Sigmoid colon (tissue), 7 donors: ENCODE data around the gene RNF126. TPM values are rescaled to one million over a fixed set of nuclear protein-coding genes. Genes with fewer than 3 reads are reported as not detected.
"Not testable (repeated sequence)": the region's sequence is repeated elsewhere in the genome, so short reads cannot be mapped to it uniquely, and the experiment has no call there.

ENCODE experiments used
- DNase-seq: peaks from one replicate; pipeline ENCODE4 v3.0.0-alpha.2; 2019
- H3K27ac ChIP-seq, 4 donors: fragments of 200-600 bp; sonication (generic); one replicate each; pipeline ENCODE4 v1.5.1; 2016 to 2019; ENCODE audit warnings: mild to moderate bottlenecking in 1 of 4
- H3K27me3 ChIP-seq, 3 donors: fragments of 200-600 bp; sonication (generic); one replicate each; pipeline ENCODE4 v1.5.1; 2019; ENCODE audit warnings: mild to moderate bottlenecking in 1 of 3
- H3K36me3 ChIP-seq, 4 donors: fragments of 200-600 bp; sonication (generic); one replicate each; pipeline ENCODE4 v1.5.1; 2016 to 2019
- H3K4me1 ChIP-seq, 4 donors: fragments of 200-600 bp; sonication (generic); one replicate each; pipeline ENCODE4 v1.5.1; 2017 to 2019
- H3K4me3 ChIP-seq, 4 donors: fragments of 200-600 bp; sonication (generic); one replicate each; pipeline ENCODE4 v1.5.1; 2017 to 2019; ENCODE audit warnings: mild to moderate bottlenecking in 2 of 4, moderate library complexity in 1 of 4
- H3K9me3 ChIP-seq, 4 donors: fragments of 200-600 bp in 3 of 4; sonication (generic) in 3 of 4; one replicate each; pipeline versions ENCODE4 v1.5.1 to v1.6.1; 2013 to 2019
- EP300 ChIP-seq, 4 donors: sonication (generic); formaldehyde crosslinking; IDR thresholded peaks; one replicate each; pipeline ENCODE4 v1.6.1; 2017; ENCODE audit warnings: antibody characterized with exemption in 4 of 4
- POLR2A ChIP-seq, 2 donors: fragments of 450-650 bp; IDR thresholded peaks; one replicate each; pipeline ENCODE4 v1.6.1; 2016; ENCODE audit warnings: antibody characterized with exemption in 2 of 2, mild to moderate bottlenecking in 2 of 2, moderate library complexity in 2 of 2
- POLR2AphosphoS5 ChIP-seq, 4 donors: sonication (generic); formaldehyde crosslinking; IDR thresholded peaks; one replicate each; pipeline ENCODE4 v1.6.1; 2017; ENCODE audit warnings: antibody characterized with exemption in 4 of 4
- WGBS, 2 donors: extraction: QIAGEN DNeasy Blood & Tissue Kit; methylation state at CpG; one replicate each; pipeline ENCODE4 v1.1.7; 2013; 5-methylcytosine and 5-hydroxymethylcytosine counted together
- intact Hi-C: fragments of 100-400 bp; cut with DNase I; formaldehyde crosslinking; loops from one replicate; pipeline ENCODE4 v1.15.1; 2023
- polyA plus RNA-seq, 3 donors: library from polyadenylated mRNA; stranded (reverse); fragments of 200-250 nt; gene quantifications; one replicate each; pipeline ENCODE4 v1.2.3, GENCODE V29; 2013
- total RNA-seq, 4 donors: library from RNA; depleted of rRNA; stranded (reverse); fragments of >200 nt; gene quantifications; one replicate each; pipeline ENCODE4 v1.1.0, GENCODE V29; 2016
- TF ChIP-seq, protein P1 (sequence below), 4 experiments: fragments of 450-650 bp in 3 of 4; fragments of 200-600 bp in 1 of 4; IDR thresholded peaks; one replicate each; pipeline ENCODE4 v1.5.1; 2016 to 2019; ENCODE audit warnings: antibody characterized with exemption in 4 of 4, mild to moderate bottlenecking in 3 of 4, moderate library complexity in 2 of 4
- donor health status: healthy with polysubstance abuse.
- donor health status: Bipolar disorder and iron deficiency.
- donor health status: healthy.

RNF126 gene
- total and polyA plus RNA-seq, 7 donors: 33.5 to 58.8 (median 55.3) TPM

DNA sequence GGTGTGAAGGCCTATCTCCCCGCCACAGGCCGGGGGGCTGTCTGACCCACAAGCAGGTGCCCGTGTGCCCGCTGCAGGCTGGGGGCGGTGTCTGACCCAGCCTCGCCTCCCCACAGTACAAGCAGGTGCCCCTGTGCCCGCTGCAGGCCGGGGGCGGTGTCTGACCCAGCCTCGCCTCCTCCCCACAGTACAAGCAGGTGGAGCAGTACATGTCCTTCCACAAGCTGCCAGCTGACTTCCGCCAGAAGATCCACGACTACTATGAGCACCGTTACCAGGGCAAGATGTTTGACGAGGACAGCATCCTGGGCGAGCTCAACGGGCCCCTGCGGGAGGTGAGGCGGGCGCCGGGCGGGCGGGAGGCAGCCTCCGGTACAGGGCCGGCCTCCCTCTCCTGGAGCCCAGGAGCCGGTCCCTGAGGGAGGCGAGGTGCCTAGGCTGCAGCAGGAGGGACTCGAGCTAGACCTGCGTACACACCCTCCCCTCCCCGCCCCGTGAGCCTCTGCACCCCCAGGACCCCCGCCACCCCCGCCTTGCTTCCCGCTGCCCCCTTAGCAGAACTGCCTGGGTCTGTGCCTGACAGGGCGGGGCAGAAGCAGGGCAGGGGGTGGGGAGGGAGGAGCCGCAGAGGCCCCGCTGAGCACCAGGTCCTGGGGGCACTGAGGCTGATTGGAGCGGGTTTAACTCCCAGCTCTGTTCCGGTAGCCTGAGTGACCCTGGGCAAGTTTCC lies 52.8 kb downstream of the RNF126 start:
- TF ChIP-seq, protein P1, sequence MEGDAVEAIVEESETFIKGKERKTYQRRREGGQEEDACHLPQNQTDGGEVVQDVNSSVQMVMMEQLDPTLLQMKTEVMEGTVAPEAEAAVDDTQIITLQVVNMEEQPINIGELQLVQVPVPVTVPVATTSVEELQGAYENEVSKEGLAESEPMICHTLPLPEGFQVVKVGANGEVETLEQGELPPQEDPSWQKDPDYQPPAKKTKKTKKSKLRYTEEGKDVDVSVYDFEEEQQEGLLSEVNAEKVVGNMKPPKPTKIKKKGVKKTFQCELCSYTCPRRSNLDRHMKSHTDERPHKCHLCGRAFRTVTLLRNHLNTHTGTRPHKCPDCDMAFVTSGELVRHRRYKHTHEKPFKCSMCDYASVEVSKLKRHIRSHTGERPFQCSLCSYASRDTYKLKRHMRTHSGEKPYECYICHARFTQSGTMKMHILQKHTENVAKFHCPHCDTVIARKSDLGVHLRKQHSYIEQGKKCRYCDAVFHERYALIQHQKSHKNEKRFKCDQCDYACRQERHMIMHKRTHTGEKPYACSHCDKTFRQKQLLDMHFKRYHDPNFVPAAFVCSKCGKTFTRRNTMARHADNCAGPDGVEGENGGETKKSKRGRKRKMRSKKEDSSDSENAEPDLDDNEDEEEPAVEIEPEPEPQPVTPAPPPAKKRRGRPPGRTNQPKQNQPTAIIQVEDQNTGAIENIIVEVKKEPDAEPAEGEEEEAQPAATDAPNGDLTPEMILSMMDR (IDR thresholded peaks at IDR 0.05): no peak
- no peak for TF ChIP-seq EP300 (IDR thresholded peaks at IDR 0.05)
- no peak for TF ChIP-seq POLR2A (IDR thresholded peaks at IDR 0.05)
- TF ChIP-seq POLR2AphosphoS5 (IDR thresholded peaks at IDR 0.05): no peak
- H3K27me3 ChIP-seq: no peaks in the 10 kb centered on the region
- 17 to 42% methylated on average over 38 of the region's 38 CpGs for WGBS, 2 donors
- no peaks in the 10 kb centered on the region for H3K9me3 ChIP-seq
- intact Hi-C loops: no loop called here
- H3K36me3 ChIP-seq: no peaks in the 10 kb centered on the region
- peaks cover 0 to 7% (median 0%) of the 10 kb centered on the region in 4 donors for H3K4me1 ChIP-seq
- H3K4me3 ChIP-seq: peak overlapping the region in 2 of 4 donors; percentile 16 to 23
- no peak for DNase-seq
- peak overlapping the region in 1 of 4 donors; percentile 32 for H3K27ac ChIP-seq

DNA sequence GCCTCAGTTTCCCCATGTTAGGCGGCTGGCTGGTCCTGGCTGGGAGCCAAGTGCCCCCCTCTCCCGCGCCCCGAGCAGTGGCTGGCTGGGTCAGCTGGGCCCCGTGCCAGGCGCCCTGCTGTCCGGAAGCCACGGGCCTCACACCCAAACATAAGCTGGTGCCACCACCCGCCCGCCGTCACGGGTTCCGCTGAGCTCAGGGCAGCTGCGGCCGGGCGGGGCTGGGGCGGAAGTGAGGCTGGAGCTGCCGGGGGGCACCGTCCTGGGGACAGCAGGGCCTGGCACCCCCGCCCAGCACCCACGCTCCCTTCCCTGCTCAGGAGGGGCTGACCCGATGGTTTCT lies 54.0 kb downstream of the RNF126 start:
- H3K4me1 ChIP-seq: peaks cover 0 to 7% (median 0%) of the 10 kb centered on the region in 4 donors
- no peaks in the 10 kb centered on the region for H3K27me3 ChIP-seq
- WGBS, 2 donors: 13 to 66% methylated on average over 22 of the region's 22 CpGs
- H3K4me3 ChIP-seq: no peak overlapping the region
- H3K27ac ChIP-seq: no peak overlapping the region
- intact Hi-C loops: no loop called here
- H3K36me3 ChIP-seq: no peaks in the 10 kb centered on the region
- no peak for DNase-seq
- H3K9me3 ChIP-seq: no peaks in the 10 kb centered on the region
- TF ChIP-seq POLR2A (IDR thresholded peaks at IDR 0.05) (no peak), EP300 (IDR thresholded peaks at IDR 0.05) (no peak), POLR2AphosphoS5 (IDR thresholded peaks at IDR 0.05) (no peak)
- TF ChIP-seq, protein P1 (IDR thresholded peaks at IDR 0.05): no peak

DNA sequence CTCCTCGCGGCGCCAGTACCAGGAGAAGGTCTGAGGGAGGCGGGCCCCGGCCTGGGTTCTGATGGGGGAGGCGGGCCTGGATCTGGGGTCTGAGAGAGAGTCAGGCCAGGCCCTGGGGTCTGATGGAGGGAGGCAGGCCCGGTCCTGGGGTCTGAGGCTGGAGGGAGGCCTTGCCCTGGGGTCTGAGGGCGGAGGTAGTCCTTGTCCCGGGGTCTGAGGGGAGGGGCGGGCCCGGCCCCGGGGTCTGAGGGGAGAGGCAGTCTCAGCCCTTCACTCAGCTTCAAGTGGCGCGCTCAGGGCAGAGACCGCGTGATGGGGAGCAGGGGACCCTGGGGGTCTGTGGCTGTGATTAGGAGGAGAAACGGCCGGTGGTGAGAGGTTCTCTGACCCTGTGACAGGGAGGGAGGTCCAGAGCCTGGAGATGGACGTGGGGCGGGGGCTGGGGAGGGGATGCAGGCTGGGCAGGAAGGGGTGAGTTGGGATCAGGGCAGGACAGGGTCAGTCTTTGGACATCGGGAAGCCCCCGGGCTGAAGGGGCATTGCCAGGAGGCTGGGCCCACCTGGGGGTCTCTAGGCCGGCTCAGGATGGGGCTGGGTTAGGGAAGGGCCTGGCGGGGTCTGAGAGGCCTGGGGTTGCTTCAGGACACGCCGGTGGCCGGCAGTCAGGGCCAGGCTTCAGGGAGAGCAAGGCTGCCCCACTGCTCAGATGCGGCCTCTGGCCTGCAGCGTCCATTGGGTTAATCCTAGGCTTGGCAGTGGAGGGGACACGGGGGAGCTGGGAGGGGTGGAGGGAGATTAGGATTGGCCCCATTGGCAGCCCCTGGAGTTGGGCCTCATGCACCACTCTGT lies 54.6 kb downstream of the RNF126 start:
- no peak for TF ChIP-seq POLR2AphosphoS5 (IDR thresholded peaks at IDR 0.05)
- no peak for TF ChIP-seq EP300 (IDR thresholded peaks at IDR 0.05)
- TF ChIP-seq, protein P1 (IDR thresholded peaks at IDR 0.05): no peak
- TF ChIP-seq POLR2A (IDR thresholded peaks at IDR 0.05): no peak
- 73 to 85% methylated on average over 30 of the region's 30 CpGs for WGBS, 2 donors
- DNase-seq: no peak

GRCh38 chr19:607301-608154 lies 55.5 kb downstream of the RNF126 start:
- WGBS, 2 donors: 80 to 88% methylated on average over 30 of the region's 30 CpGs
- peaks cover 0 to 7% (median 0%) of the 10 kb centered on the region in 4 donors for H3K4me1 ChIP-seq
- no peaks in the 10 kb centered on the region for H3K36me3 ChIP-seq
- intact Hi-C loops: no loop called here
- H3K27me3 ChIP-seq: no peaks in the 10 kb centered on the region
- TF ChIP-seq POLR2AphosphoS5 (IDR thresholded peaks at IDR 0.05) (no peak), EP300 (IDR thresholded peaks at IDR 0.05) (no peak), POLR2A (IDR thresholded peaks at IDR 0.05) (no peak)
- TF ChIP-seq, protein P1 (IDR thresholded peaks at IDR 0.05): no peak
- DNase-seq: no peak
- no peak overlapping the region for H3K4me3 ChIP-seq
- no peaks in the 10 kb centered on the region for H3K9me3 ChIP-seq
- no peak overlapping the region for H3K27ac ChIP-seq

More for the DNA sequence above, 54.6 kb downstream of the RNF126 start:
- no peak overlapping the region for H3K4me3 ChIP-seq
- peaks cover 0 to 7% (median 0%) of the 10 kb centered on the region in 4 donors for H3K4me1 ChIP-seq
- no peaks in the 10 kb centered on the region for H3K36me3 ChIP-seq
- H3K27ac ChIP-seq: no peak overlapping the region
- H3K9me3 ChIP-seq: no peaks in the 10 kb centered on the region
- H3K27me3 ChIP-seq: no peaks in the 10 kb centered on the region
- intact Hi-C loops: no loop called here

DNA sequence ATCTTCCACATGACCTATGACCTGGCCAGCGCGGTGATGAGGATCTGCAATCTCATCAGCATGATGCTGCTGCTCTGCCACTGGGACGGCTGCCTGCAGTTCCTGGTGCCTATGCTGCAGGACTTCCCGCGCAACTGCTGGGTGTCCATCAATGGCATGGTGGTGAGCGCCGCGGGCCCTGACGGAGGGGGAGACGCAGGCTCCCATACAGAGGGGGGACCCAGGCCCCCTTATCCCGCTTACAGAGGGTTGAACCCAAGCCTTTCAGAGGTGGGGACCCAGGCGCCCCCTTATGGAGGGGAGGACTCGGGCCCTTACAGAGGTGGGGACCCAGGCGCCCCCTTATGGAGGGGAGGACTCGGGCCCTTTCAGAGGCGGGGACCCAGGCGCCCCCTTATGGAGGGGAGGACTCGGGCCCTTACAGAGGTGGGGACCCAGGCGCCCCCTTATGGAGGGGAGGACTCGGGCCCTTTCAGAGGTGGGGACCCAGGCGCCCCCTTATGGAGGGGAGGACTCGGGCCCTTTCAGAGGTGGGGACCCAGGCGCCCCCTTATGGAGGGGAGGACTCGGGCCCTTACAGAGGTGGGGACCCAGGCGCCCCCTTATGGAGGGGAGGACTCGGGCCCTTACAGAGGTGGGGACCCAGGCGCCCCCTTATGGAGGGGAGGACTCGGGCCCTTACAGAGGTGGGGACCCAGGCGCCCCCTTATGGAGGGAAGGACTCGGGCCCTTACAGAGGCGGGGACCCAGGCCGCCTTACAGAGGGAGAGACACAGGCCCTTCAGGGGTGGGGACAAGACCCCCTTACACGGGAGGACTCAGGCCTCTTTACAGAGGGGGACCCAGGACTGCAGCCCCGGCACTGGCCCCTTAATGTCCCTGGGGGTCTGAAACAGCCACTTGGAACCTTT lies 57.7 kb downstream of the RNF126 start:
- 81 to 84% methylated on average over 26 to 34 of the region's 34 CpGs for WGBS, 2 donors
- H3K27me3 ChIP-seq, intact Hi-C loops, DNase-seq, H3K9me3 ChIP-seq, H3K36me3 ChIP-seq, H3K27ac ChIP-seq, H3K4me3 ChIP-seq, H3K4me1 ChIP-seq: not testable (repeated sequence)
